HFFc6 (cell line): ENCODE results near the gene BCKDK. TPM values are rescaled to one million over a fixed set of nuclear protein-coding genes. Genes with fewer than 3 reads are reported as not detected.
"Not testable (repeated sequence)": the region's sequence is repeated elsewhere in the genome, so short reads cannot be mapped to it uniquely, and the experiment has no call there.

ENCODE experiments used
- DNase-seq: peaks from one replicate; pipeline ENCODE4 v3.0.0-alpha.2; 2018
- H3K27ac Mint-ChIP-seq: 2 replicates; pipeline ENCODE4 v1.8.0; 2020; ENCODE audit warnings: mild to moderate bottlenecking, mixed read lengths
- H3K27me3 Mint-ChIP-seq: 2 replicates; pipeline ENCODE4 v1.8.0; 2021; ENCODE audit warnings: mild to moderate bottlenecking, moderate library complexity, mixed read lengths; ENCODE audit not compliant: insufficient read depth
- H3K36me3 Mint-ChIP-seq: 2 replicates; pipeline ENCODE4 v1.8.0; 2021; ENCODE audit warnings: low read depth, mixed read lengths
- H3K4me1 Mint-ChIP-seq: 2 replicates; pipeline ENCODE4 v1.8.0; 2020; ENCODE audit warnings: low read depth, mixed read lengths
- H3K4me3 Mint-ChIP-seq: 2 replicates; pipeline ENCODE4 v1.8.0; 2020; ENCODE audit warnings: mild to moderate bottlenecking, moderate library complexity, mixed read lengths
- H3K9me3 Mint-ChIP-seq: 2 replicates; pipeline ENCODE4 v1.8.0; 2020; ENCODE audit warnings: mild to moderate bottlenecking, mixed read lengths
- CTCF ChIP-seq: fragments of 200-600 bp; sonication (generic); IDR thresholded peaks from 2 replicates; pipeline ENCODE4 v1.5.0; 2021; ENCODE audit warnings: antibody characterized with exemption, mild to moderate bottlenecking
- total RNA-seq, 6 experiments: library from RNA; stranded (reverse); fragmentation: NEBNext Ultra II Directional; extraction: Animal tissue kit (Norgen Biotek cat#: 25700); gene quantifications; 2 replicates in 1 of 6; 3 replicates in 5 of 6; pipeline ENCODE4 v1.2.3, GENCODE V29; 2021

BCKDK gene
- total RNA-seq, 6 experiments from 2014 or later: 56.8 to 64.8 (median 59.4) TPM

DNA sequence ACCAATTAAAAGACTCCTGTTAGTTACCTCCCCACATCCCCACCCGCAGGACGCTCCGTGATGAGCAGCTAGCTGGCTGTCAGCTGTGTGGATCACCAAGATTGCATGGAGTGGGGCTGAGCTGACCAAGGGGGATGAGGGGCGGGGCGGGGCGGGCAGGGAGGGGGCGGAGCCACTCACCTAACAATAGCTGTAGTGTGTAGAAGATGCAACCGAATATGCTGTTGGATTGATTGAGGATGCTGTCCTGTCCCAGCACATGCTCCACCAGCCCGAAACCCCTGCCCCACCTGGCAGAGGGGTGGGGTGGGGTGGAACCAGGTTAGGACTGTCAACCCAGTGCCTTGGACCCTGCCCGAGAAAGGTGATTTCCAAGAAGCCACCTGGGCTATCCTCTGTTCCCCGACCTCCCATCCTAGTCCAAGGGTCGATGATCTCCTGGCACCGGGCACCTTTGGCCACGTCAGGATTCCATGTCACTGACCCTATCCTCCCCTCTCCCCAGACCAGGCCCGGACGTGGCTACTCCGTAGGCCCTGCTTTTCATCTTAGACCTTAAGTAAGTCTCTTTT is 15.0 kb upstream of the BCKDK start:
- Mint-ChIP-seq H3K27ac (peak overlapping the region; percentile 85; the same call in 1 of the 2 replicates), H3K4me3 (peak overlapping the region; percentile 98), H3K9me3 (no peaks in the 10 kb centered on the region), H3K27me3 (peaks cover 4% of the 10 kb centered on the region; the same call in 1 of the 2 replicates), H3K36me3 (peaks cover 6% of the 10 kb centered on the region), H3K4me1 (peaks cover 38% of the 10 kb centered on the region)
- no peak for TF ChIP-seq CTCF
- peak; percentile 21 for DNase-seq

DNA sequence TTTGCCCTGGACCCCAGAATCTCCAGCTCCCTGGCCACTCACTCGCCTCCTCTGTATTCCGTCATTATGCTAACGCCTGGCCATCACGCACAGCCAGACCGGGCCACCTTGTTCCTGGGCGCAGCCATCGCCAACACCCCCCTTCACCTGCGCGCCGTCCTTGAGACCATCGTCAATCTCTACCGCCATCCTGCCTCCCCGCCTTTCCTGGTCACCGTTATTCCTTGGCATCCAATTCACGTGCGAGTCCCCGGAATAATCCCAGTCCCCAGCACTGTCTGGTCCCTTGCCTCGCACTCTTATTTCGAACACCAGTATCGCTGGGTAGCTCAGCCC is 14.1 kb upstream of the BCKDK start:
- Mint-ChIP-seq H3K27ac (peak overlapping the region; percentile 85), H3K9me3 (no peaks in the 10 kb centered on the region), H3K4me1 (peaks cover 38% of the 10 kb centered on the region), H3K27me3 (peaks cover 4% of the 10 kb centered on the region; the same call in 1 of the 2 replicates), H3K4me3 (peak overlapping the region; percentile 98), H3K36me3 (peaks cover 6% of the 10 kb centered on the region)
- DNase-seq: no peak
- TF ChIP-seq CTCF: no peak

GRCh38 chr16:31094424-31095120 is 13.6 kb upstream of the BCKDK start, which contains the start of gene VKORC1:
Gene VKORC1, minus strand, starts transcription at chr16:31094797. Its CDS starts 68 bp downstream, at chr16:31094729.
- peaks cover 6% of the 10 kb centered on the region for H3K36me3 Mint-ChIP-seq
- H3K27me3 Mint-ChIP-seq: peaks cover 4% of the 10 kb centered on the region; the same call in 1 of the 2 replicates
- DNase-seq: peak; percentile 98
- peaks cover under 1% of the 10 kb centered on the region; the same call in 1 of the 2 replicates for H3K9me3 Mint-ChIP-seq
- peak within 1 kb of the TSS; percentile 98 for H3K4me3 Mint-ChIP-seq
- no peak for TF ChIP-seq CTCF
- peaks cover 38% of the 10 kb centered on the region for H3K4me1 Mint-ChIP-seq
- H3K27ac Mint-ChIP-seq: peak within 1 kb of the TSS; percentile 85

DNA sequence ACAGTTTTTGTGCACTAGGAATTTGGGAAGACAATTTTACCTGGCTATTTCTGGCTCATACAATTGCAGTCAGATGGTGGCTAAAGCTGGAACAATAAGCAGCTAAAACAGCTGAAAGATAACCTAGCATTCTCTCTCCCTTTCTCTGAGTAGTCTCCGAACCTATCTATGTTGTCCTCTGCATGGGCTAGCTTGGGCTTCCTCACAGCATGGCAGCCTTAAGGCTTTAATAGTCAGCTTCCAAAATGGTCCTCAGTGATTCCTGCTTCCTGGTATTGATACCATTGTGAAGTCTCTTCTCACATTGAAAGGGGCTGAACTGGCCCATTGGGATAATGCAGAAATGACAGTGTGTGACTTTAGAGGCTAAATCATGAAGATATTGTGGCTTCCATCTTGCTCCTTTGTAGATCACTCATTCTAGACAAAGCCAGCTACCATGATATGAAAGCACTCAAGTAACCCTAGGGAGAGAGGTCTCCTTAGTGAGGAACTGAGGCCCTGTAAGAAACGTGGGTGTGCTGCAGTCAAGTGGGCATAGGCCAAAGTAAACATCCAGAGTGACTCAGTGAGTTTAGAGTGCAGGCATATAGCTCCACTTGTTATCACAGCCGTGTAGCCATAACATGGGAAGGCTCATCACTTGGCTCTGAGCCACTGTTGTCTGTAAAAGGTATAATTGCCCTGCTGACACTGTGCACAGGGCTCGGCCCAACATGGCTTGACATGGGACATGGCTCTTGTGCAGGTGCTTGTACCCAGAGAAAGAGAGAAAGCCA is 8.1 kb upstream of the BCKDK start:
- DNase-seq: peak; percentile 47
- Mint-ChIP-seq H3K4me1 (peaks cover 18% of the 10 kb centered on the region), H3K9me3 (peaks cover 6% of the 10 kb centered on the region), H3K4me3 (no peak overlapping the region), H3K27me3 (peaks cover 2% of the 10 kb centered on the region; the same call in 1 of the 2 replicates), H3K27ac (no peak overlapping the region), H3K36me3 (peaks cover 5% of the 10 kb centered on the region)
- TF ChIP-seq CTCF: no peak

DNA sequence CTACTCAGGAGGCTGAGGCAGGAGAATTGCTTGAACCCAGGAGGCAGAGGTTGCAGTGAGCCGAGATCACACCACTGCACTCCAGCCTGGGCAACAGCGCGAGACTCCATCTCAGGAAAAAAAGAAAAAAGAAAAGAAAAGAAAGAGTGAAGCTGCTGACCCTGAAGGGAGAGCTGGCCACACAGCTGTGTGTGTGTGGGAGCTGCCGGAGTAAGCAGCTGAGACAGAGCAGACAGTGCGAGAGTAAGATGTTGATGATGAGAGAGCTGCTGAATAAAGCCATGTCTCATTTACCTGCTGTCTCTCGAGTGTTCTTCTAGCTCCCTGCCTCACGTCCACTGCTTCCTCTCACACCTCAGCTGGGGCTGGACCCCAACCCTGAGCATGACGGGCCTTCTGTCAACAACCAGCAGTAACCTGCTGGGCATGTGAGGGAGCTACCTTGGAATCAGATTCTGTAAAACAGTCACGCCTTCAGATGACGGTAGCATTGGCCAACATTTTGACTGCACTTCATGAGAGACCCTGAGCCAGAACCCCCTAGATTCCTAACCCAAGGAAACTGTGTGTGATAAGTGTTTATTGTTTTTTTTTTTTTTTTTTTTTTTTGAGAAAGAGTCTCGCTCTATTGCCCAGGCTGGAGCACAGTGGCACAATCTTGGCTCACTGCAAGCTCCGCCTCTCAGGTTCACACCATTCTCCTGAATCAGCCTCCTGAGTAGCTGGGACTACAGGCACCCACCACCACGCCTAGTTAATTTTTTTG is 7.1 kb upstream of the BCKDK start:
- not testable (repeated sequence) for DNase-seq, H3K4me3 Mint-ChIP-seq, H3K36me3 Mint-ChIP-seq, H3K27ac Mint-ChIP-seq, H3K27me3 Mint-ChIP-seq, H3K9me3 Mint-ChIP-seq
- peaks cover 14% of the 10 kb centered on the region for H3K4me1 Mint-ChIP-seq
